Measurements from ENCODE around the gene IFT74.

- TF ChIP-seq POLR2A (IDR thresholded peaks at IDR 0.05) (no peak), EP300 (IDR thresholded peaks at IDR 0.05) (no peak)
- TF ChIP-seq, protein P1, sequence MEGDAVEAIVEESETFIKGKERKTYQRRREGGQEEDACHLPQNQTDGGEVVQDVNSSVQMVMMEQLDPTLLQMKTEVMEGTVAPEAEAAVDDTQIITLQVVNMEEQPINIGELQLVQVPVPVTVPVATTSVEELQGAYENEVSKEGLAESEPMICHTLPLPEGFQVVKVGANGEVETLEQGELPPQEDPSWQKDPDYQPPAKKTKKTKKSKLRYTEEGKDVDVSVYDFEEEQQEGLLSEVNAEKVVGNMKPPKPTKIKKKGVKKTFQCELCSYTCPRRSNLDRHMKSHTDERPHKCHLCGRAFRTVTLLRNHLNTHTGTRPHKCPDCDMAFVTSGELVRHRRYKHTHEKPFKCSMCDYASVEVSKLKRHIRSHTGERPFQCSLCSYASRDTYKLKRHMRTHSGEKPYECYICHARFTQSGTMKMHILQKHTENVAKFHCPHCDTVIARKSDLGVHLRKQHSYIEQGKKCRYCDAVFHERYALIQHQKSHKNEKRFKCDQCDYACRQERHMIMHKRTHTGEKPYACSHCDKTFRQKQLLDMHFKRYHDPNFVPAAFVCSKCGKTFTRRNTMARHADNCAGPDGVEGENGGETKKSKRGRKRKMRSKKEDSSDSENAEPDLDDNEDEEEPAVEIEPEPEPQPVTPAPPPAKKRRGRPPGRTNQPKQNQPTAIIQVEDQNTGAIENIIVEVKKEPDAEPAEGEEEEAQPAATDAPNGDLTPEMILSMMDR (IDR thresholded peaks at IDR 0.05) = no peak
Measured at GRCh38 chr9:26950521-26950920, 5.7 kb upstream of the IFT74 start.

All from tibial nerve (tissue), 4 donors.